ENCODE results near the gene NPPA. TPM values are rescaled to one million over a fixed set of nuclear protein-coding genes. Genes with fewer than 3 reads are reported as not detected.

Gene NPPA
- total RNA-seq, 1 donor from 2014 or later = not detected

DNA sequence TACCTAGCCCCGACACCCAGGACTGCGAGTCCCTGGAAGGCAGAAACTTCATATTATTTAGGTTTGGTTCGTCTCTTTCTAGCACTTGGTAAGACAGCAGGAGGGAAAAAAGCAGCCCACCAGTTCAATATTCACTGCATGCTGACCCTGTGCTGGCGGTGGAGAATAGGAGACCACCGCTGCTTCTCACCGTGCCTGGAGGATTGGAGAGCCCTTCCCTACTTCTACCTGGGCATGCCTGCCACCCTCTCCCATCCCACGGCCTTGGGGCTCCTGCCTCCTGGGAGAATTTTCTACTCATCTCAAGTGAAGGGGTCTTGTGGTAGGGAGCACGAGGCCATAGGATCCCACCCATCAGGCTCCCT is 47.2 kb downstream of the NPPA start:
- TF ChIP-seq EZH2phosphoT487 (IDR thresholded peaks at IDR 0.05) (no peak), EZH2 (IDR thresholded peaks at IDR 0.05) (no peak)
- TF ChIP-seq, protein P1, sequence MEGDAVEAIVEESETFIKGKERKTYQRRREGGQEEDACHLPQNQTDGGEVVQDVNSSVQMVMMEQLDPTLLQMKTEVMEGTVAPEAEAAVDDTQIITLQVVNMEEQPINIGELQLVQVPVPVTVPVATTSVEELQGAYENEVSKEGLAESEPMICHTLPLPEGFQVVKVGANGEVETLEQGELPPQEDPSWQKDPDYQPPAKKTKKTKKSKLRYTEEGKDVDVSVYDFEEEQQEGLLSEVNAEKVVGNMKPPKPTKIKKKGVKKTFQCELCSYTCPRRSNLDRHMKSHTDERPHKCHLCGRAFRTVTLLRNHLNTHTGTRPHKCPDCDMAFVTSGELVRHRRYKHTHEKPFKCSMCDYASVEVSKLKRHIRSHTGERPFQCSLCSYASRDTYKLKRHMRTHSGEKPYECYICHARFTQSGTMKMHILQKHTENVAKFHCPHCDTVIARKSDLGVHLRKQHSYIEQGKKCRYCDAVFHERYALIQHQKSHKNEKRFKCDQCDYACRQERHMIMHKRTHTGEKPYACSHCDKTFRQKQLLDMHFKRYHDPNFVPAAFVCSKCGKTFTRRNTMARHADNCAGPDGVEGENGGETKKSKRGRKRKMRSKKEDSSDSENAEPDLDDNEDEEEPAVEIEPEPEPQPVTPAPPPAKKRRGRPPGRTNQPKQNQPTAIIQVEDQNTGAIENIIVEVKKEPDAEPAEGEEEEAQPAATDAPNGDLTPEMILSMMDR (IDR thresholded peaks at IDR 0.05) = no peak

DNA sequence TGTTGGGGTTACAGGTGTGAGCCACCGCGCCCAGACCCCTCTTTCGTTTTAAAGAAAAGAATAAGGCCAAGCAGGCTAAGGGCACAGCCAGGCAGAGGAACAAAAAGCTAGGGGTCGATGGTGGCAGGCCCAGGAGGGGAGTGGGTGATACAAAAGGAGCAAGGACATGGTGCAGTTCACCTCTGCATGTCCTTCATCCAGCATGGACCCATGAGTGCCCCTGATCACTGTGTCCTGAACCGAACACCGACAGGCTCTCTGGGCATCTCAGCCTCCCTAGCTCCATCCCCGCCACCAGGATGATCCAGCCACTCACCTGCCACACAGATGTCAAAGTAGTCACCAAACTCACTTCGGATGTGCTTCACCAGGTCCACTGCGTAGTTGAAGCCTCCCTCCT is 47.7 kb downstream of the NPPA start:
- Histone ChIP-seq H3K4me2 (no peak overlapping the region), H3K27ac (no peak overlapping the region), H3K4me1 (peaks cover 25% of the 10 kb centered on the region), H3K9ac (no peak overlapping the region), H2AFZ (replicated peaks) (no peak overlapping the region), H3K4me3 (no peak overlapping the region), H3K27me3 (no peaks in the 10 kb centered on the region), H4K20me1 (ENCODE audit: low read depth) (peaks cover 12% of the 10 kb centered on the region), H3F3A (ENCODE audit: low read depth) (peaks cover 25% of the 10 kb centered on the region), H3K9me3 (ENCODE audit: low read depth) (no peaks in the 10 kb centered on the region), H3K36me3 (no peaks in the 10 kb centered on the region), H3K79me2 (ENCODE audit: low read depth) (peaks cover 6% of the 10 kb centered on the region)
- peak overlapping the region; percentile 50 for H3K4me3 Mint-ChIP-seq
- TF ChIP-seq EZH2phosphoT487 (IDR thresholded peaks at IDR 0.05) (no peak), EZH2 (IDR thresholded peaks at IDR 0.05) (no peak)
- TF ChIP-seq, protein P1 (IDR thresholded peaks at IDR 0.05) = no peak
- H3K9me3 Mint-ChIP-seq = no peaks in the 10 kb centered on the region
- no peak for DNase-seq (ENCODE audit: low spot score)
- peaks cover 10% of the 10 kb centered on the region for H3K36me3 Mint-ChIP-seq
- peaks cover 6% of the 10 kb centered on the region for H3K27me3 Mint-ChIP-seq (ENCODE audit: insufficient read depth, low read depth)
- H3K4me1 Mint-ChIP-seq = peaks cover 35% of the 10 kb centered on the region
- peak overlapping the region; percentile 66 for H3K27ac Mint-ChIP-seq

More for the DNA sequence above, 47.2 kb downstream of the NPPA start:
- no peaks in the 10 kb centered on the region for H3K36me3 ChIP-seq
- peaks cover 10% of the 10 kb centered on the region for H3K36me3 Mint-ChIP-seq
- no peak for DNase-seq (ENCODE audit: low spot score)
- H3K4me1 Mint-ChIP-seq = peaks cover 37% of the 10 kb centered on the region
- H3K27ac Mint-ChIP-seq = no peak overlapping the region
- peaks cover 12% of the 10 kb centered on the region for H4K20me1 ChIP-seq (ENCODE audit: low read depth)
- no peak overlapping the region for H3K4me3 ChIP-seq
- H3K27me3 Mint-ChIP-seq (ENCODE audit: insufficient read depth, low read depth) = peaks cover 6% of the 10 kb centered on the region
- H3K9ac ChIP-seq = no peak overlapping the region
- no peaks in the 10 kb centered on the region for H3K9me3 Mint-ChIP-seq
- H3K4me1 ChIP-seq = peaks cover 25% of the 10 kb centered on the region
- no peak overlapping the region for H3K4me3 Mint-ChIP-seq
- H2AFZ ChIP-seq (replicated peaks) = no peak overlapping the region
- H3K27ac ChIP-seq = no peak overlapping the region
- peaks cover 29% of the 10 kb centered on the region for H3F3A ChIP-seq (ENCODE audit: low read depth)
- no peaks in the 10 kb centered on the region for H3K27me3 ChIP-seq
- H3K9me3 ChIP-seq (ENCODE audit: low read depth) = no peaks in the 10 kb centered on the region
- no peak overlapping the region for H3K4me2 ChIP-seq
- peaks cover 11% of the 10 kb centered on the region for H3K79me2 ChIP-seq (ENCODE audit: low read depth)

DNA sequence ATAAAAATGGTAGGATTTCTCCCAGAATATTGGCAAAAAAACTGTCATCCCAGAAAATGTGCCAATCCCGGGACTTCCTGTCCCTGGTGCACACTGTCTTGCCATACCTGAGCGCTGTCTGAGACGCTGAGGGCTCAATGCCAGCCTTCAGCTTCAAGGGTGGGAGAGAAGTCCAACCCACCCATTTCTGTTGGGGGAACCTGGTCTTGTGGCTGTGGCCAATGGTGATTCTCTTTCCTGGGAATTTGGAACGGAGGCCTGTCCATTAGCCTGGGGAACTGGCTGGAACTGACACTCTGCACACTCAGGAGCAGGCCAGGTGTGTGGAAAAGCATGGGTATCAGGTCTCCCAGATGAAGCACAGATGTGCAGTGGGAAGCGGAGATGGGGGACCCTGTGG is 48.5 kb downstream of the NPPA start:
- H2AFZ ChIP-seq (replicated peaks) = no peak overlapping the region
- H3K4me1 ChIP-seq = peaks cover 17% of the 10 kb centered on the region
- Mint-ChIP-seq H3K4me3 (no peak overlapping the region), H3K36me3 (peaks cover 14% of the 10 kb centered on the region), H3K27me3 (ENCODE audit: insufficient read depth, low read depth) (peaks cover 6% of the 10 kb centered on the region), H3K9me3 (no peaks in the 10 kb centered on the region), H3K4me1 (peaks cover 27% of the 10 kb centered on the region), H3K27ac (no peak overlapping the region)
- no peak overlapping the region for H3K9ac ChIP-seq
- no peak overlapping the region for H3K27ac ChIP-seq
- H3K4me3 ChIP-seq = no peak overlapping the region
- no peaks in the 10 kb centered on the region for H3K27me3 ChIP-seq
- DNase-seq (ENCODE audit: low spot score) = no peak
- TF ChIP-seq EZH2 (IDR thresholded peaks at IDR 0.05) (no peak), EZH2phosphoT487 (IDR thresholded peaks at IDR 0.05) (no peak)
- TF ChIP-seq, protein P1 (IDR thresholded peaks at IDR 0.05) = no peak
- peaks cover 19% of the 10 kb centered on the region for H3F3A ChIP-seq (ENCODE audit: low read depth)
- peaks cover 11% of the 10 kb centered on the region for H4K20me1 ChIP-seq (ENCODE audit: low read depth)
- no peak overlapping the region for H3K4me2 ChIP-seq
- no peaks in the 10 kb centered on the region for H3K79me2 ChIP-seq (ENCODE audit: low read depth)
- no peaks in the 10 kb centered on the region for H3K9me3 ChIP-seq (ENCODE audit: low read depth)
- no peaks in the 10 kb centered on the region for H3K36me3 ChIP-seq
